HL-60 (cell line): Measurements from ENCODE around the gene KIRREL2.

Source experiments
- DNase-seq, 2 experiments: peaks; one replicate each; pipeline ENCODE4 v3.0.0-alpha.2; 2010 to 2020; ENCODE audit warnings: low read depth in 1 of 2, low spot score in 1 of 2
- H3K27ac ChIP-seq: fragments of 250-450 bp; sonication (Bioruptor Pico); replicated peaks from 2 replicates; pipeline ENCODE4 v1.5.1; 2020; ENCODE audit warnings: mild to moderate bottlenecking, moderate library complexity
- H3K27me3 ChIP-seq: fragments of 250-450 bp; sonication (Bioruptor Pico); 2 replicates; pipeline ENCODE4 v1.5.1; 2021; ENCODE audit warnings: mild to moderate bottlenecking, moderate library complexity; ENCODE audit not compliant: insufficient read depth, poor library complexity, severe bottlenecking
- H3K4me3 ChIP-seq: replicated peaks from 2 replicates; pipeline ENCODE4 v1.5.1; 2011; ENCODE audit warnings: mild to moderate bottlenecking, control low read depth, low read length; ENCODE audit not compliant: insufficient read depth
- CTCF ChIP-seq: IDR thresholded peaks from one replicate; pipeline ENCODE4 v1.5.1; 2011; ENCODE audit warnings: low read length, control low read depth, inconsistent platforms; ENCODE audit not compliant: insufficient read depth
- GABPA ChIP-seq: IDR thresholded peaks from 2 replicates; pipeline ENCODE4 v1.6.1; 2012; ENCODE audit warnings: low read depth
- POLR2AphosphoS5 ChIP-seq: IDR thresholded peaks from 2 replicates; pipeline ENCODE4 v1.6.1; 2012; ENCODE audit warnings: low read depth
- SPI1 ChIP-seq: IDR thresholded peaks from 2 replicates; pipeline ENCODE4 v1.6.1; 2012; ENCODE audit warnings: low read depth, mild to moderate bottlenecking, borderline replicate concordance
- TF ChIP-seq, protein P1 (sequence below): IDR thresholded peaks from 2 replicates; pipeline ENCODE4 v1.6.1; 2012; ENCODE audit warnings: low read depth; ENCODE audit not compliant: insufficient replicate concordance

The KIRREL2 gene

DNA sequence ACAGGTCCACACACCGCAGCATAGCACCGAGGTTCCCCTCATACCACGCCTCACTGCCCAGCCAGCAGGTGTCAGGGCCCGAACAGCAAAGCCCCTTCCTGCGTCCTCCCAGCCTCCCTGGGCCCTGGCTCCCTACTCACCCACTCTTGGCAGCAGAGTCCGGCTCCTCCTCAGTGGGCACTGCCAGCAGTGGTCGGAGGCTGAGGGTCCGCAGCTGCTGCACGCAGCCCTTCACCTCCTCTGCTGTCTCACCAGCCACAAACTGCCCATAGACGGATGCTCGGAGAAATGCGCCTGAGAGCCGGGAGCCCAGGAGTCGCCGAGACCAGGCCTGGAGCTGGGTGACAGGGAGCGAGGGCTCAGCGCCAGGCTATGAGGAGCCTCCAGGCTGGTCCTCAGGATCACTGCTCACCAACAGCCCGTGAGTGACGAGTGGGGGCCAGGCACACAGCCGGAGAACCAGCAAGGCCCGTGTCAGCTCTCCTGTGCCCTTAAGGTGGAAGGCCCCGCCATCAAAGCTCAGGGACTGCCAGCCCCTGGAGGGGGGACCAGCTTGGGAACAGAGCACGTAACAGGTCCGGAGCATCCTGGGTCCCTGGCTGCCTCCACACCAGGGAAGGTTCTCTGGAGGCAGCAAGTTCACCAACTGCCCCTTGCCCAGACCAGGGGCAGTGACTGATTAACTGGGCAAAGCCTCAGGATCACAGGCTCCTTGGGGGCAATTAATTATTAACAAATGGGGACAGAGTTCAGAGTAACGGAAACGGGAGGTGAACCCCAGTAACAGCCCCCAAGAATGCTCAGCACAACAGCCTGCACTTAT, 44.3 kb upstream of the KIRREL2 start, which contains the start of gene PRODH2:
Gene PRODH2, minus strand, starts transcription at position 626 of the 823 bp plus-strand sequence. Its CDS starts 40 bp downstream, at position 586.
- Histone ChIP-seq H3K27me3 (no peaks in the 10 kb centered on the region), H3K27ac (no peak within 1 kb of the TSS), H3K4me3 (no peak within 1 kb of the TSS)
- no peak for TF ChIP-seq SPI1
- TF ChIP-seq POLR2AphosphoS5 = no peak
- no peak for TF ChIP-seq GABPA
- TF ChIP-seq, protein P1, sequence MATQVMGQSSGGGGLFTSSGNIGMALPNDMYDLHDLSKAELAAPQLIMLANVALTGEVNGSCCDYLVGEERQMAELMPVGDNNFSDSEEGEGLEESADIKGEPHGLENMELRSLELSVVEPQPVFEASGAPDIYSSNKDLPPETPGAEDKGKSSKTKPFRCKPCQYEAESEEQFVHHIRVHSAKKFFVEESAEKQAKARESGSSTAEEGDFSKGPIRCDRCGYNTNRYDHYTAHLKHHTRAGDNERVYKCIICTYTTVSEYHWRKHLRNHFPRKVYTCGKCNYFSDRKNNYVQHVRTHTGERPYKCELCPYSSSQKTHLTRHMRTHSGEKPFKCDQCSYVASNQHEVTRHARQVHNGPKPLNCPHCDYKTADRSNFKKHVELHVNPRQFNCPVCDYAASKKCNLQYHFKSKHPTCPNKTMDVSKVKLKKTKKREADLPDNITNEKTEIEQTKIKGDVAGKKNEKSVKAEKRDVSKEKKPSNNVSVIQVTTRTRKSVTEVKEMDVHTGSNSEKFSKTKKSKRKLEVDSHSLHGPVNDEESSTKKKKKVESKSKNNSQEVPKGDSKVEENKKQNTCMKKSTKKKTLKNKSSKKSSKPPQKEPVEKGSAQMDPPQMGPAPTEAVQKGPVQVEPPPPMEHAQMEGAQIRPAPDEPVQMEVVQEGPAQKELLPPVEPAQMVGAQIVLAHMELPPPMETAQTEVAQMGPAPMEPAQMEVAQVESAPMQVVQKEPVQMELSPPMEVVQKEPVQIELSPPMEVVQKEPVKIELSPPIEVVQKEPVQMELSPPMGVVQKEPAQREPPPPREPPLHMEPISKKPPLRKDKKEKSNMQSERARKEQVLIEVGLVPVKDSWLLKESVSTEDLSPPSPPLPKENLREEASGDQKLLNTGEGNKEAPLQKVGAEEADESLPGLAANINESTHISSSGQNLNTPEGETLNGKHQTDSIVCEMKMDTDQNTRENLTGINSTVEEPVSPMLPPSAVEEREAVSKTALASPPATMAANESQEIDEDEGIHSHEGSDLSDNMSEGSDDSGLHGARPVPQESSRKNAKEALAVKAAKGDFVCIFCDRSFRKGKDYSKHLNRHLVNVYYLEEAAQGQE = no peak
- TF ChIP-seq CTCF = no peak
- DNase-seq = no peak

GRCh38 chr19:35813043-35813890, 43.4 kb upstream of the KIRREL2 start:
- TF ChIP-seq POLR2AphosphoS5 (no peak), GABPA (no peak), SPI1 (no peak), CTCF (no peak)
- TF ChIP-seq, protein P1 = no peak
- Histone ChIP-seq H3K27ac (no peak overlapping the region), H3K27me3 (no peaks in the 10 kb centered on the region), H3K4me3 (no peak overlapping the region)
- no peak for DNase-seq

DNA sequence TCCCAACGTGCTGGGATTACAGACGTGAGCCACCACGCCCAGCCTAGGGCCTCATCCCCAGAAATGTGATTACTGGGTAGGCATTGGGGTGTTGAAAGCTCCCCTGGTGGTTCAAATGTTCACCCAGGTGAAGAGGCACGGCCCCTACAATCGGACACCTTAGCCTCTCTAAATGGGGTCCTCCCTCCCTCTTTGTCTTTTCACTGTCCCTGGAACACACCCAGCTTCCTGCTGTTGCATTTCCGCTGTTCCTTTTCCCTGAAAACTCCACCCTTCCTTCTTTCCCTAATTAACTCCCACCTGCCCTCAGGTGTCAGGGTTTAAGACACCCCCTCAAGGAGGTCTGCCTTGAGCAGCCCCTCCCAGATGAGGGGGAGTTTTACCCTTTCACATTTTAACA, 40.4 kb upstream of the KIRREL2 start:
- Histone ChIP-seq H3K4me3 (no peak overlapping the region), H3K27me3 (no peaks in the 10 kb centered on the region), H3K27ac (no peak overlapping the region)
- no peak for TF ChIP-seq POLR2AphosphoS5
- TF ChIP-seq, protein P1 = no peak
- no peak for TF ChIP-seq SPI1
- TF ChIP-seq GABPA = no peak
- TF ChIP-seq CTCF = no peak
- DNase-seq = no peak
